Testis (tissue), 3 donors: ENCODE measurements around the gene ELOVL2. TPM values are rescaled to one million over a fixed set of nuclear protein-coding genes. Genes with fewer than 3 reads are reported as not detected.
A peak's percentile ranks its signal among the peaks of the same experiment; 100 is the strongest.

Source experiments
- DNase-seq: peaks from one replicate; pipeline ENCODE4 v3.0.0-alpha.2; 2019
- H3K27ac ChIP-seq, 2 donors: fragments of 200-600 bp; sonication (generic); one replicate each; pipeline ENCODE4 v1.5.1; 2019
- H3K27me3 ChIP-seq: fragments of 200-600 bp; sonication (generic); one replicate; pipeline ENCODE4 v1.5.1; 2019
- H3K36me3 ChIP-seq: fragments of 200-600 bp; sonication (generic); one replicate; pipeline ENCODE4 v1.5.1; 2017; ENCODE audit warnings: low read depth; ENCODE audit errors: missing control alignments
- H3K4me1 ChIP-seq: fragments of 200-600 bp; sonication (generic); one replicate; pipeline ENCODE4 v1.5.1; 2019
- H3K4me3 ChIP-seq, 2 donors: fragments of 200-600 bp; sonication (generic); one replicate each; pipeline ENCODE4 v1.5.1; 2017 to 2019
- H3K9me3 ChIP-seq: fragments of 200-600 bp; sonication (generic); one replicate; pipeline ENCODE4 v1.5.1; 2017
- POLR2A ChIP-seq: fragments of 450-650 bp; IDR thresholded peaks from one replicate; pipeline ENCODE4 v1.6.1; 2017; ENCODE audit warnings: antibody characterized with exemption, mild to moderate bottlenecking, moderate library complexity
- WGBS, 2 donors: methylation state at CpG; one replicate each; pipeline ENCODE4 v1.1.5; 2018; 5-methylcytosine and 5-hydroxymethylcytosine counted together
- intact Hi-C: fragments of 100-400 bp; cut with DNase I; formaldehyde crosslinking; loops from one replicate; pipeline ENCODE4 v1.15.1; 2023; ENCODE audit warnings: low total_unique reads
- polyA plus RNA-seq: library from polyadenylated mRNA; stranded (reverse); fragments of 350-450 nt; fragmentation: Illumina TruSeq; extraction: RNeasy Lipid Tissue Mini Kit (QIAGEN cat#74804); gene quantifications from one replicate; pipeline ENCODE4 v1.2.3, GENCODE V29; 2014; ENCODE audit warnings: low read depth, low replicate concordance; ENCODE audit not compliant: insufficient read depth
- total RNA-seq, 2 donors: library from RNA; depleted of rRNA; stranded (reverse); fragments of >200 nt; gene quantifications; one replicate each; pipeline ENCODE4 v1.2.3, GENCODE V29; 2016
- TF ChIP-seq, protein P1 (sequence below), 3 experiments: fragments of 450-650 bp in 2 of 3; fragments of 200-600 bp in 1 of 3; sonication (generic) in 1 of 3; IDR thresholded peaks; one replicate each; pipeline ENCODE4 v1.5.1; 2016 to 2019; ENCODE audit warnings: antibody characterized with exemption in 3 of 3, mild to moderate bottlenecking in 2 of 3, moderate library complexity in 1 of 3

The ELOVL2 gene
- total and polyA plus RNA-seq, 3 donors from 2014 or later = 25.0 to 30.7 (median 26.7) TPM

DNA sequence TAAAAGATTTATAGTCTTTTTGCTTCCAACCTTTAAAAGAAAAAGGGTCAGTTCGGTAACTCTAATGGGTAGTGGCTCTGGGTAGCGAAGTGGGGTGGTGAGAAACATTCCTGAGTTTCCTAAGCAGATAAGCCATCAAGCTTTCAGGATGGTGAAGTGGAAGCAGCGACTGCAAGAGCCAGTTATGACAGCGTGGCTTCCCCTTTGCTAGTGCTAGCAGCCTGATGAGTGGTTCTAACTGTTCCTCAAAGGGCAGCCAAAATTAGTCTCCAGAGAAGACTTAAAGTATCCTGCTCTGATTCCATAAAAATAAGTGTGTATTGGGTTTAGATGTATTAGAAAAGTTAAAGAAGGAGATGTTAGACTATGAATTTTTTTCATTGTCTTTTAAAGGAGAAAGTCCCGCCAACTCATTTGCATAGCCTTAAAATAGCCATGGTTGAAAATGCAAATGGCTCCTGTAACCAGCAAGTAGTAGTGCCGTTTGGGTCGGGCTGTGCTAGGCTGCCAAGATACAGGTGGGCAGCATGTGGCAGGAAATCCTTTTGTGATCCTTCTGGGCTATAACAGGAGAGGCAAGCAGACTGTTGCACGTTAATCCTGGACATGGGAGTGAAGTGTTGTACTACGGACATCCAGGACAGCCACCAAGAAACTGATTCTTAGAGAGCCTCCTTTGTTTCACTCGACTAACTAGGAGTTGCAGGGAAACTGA, 18.0 kb downstream of the ELOVL2 start:
- peak; percentile 33 for DNase-seq
- peaks cover 11% of the 10 kb centered on the region for H3K4me1 ChIP-seq
- WGBS, 2 donors = 34% methylated on average over 10 of the region's 10 CpGs
- H3K27me3 ChIP-seq = no peaks in the 10 kb centered on the region
- intact Hi-C loops = no loop called here
- no peaks in the 10 kb centered on the region for H3K9me3 ChIP-seq
- TF ChIP-seq POLR2A = no peak
- TF ChIP-seq, protein P1, sequence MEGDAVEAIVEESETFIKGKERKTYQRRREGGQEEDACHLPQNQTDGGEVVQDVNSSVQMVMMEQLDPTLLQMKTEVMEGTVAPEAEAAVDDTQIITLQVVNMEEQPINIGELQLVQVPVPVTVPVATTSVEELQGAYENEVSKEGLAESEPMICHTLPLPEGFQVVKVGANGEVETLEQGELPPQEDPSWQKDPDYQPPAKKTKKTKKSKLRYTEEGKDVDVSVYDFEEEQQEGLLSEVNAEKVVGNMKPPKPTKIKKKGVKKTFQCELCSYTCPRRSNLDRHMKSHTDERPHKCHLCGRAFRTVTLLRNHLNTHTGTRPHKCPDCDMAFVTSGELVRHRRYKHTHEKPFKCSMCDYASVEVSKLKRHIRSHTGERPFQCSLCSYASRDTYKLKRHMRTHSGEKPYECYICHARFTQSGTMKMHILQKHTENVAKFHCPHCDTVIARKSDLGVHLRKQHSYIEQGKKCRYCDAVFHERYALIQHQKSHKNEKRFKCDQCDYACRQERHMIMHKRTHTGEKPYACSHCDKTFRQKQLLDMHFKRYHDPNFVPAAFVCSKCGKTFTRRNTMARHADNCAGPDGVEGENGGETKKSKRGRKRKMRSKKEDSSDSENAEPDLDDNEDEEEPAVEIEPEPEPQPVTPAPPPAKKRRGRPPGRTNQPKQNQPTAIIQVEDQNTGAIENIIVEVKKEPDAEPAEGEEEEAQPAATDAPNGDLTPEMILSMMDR (IDR thresholded peaks at IDR 0.05) = no peak
- H3K4me3 ChIP-seq = no peak overlapping the region
- no peaks in the 10 kb centered on the region for H3K36me3 ChIP-seq
- peak overlapping the region in 1 of 2 donors; percentile 39 for H3K27ac ChIP-seq

DNA sequence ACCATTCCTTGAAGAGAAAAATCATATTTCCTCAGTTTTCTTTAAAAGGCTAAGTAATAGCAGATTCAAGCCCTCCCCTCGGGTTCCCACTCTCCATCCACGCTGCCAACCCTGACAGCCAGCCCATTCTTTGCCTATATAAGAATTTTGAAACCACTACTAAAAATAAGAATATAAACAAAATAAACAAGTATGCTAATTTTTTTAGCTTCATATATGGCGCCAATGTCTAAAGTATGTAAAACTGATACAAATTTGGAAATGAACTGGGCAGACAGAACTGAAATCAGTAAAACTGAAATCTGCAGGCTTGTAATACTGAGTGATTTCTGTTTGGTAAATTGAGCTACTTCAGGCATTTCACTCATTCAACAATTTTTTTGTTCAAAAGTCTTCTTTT, 19.0 kb downstream of the ELOVL2 start:
- no peak overlapping the region for H3K4me3 ChIP-seq
- no peaks in the 10 kb centered on the region for H3K9me3 ChIP-seq
- DNase-seq = no peak
- intact Hi-C loops = no loop called here
- H3K27me3 ChIP-seq = no peaks in the 10 kb centered on the region
- peaks cover 18% of the 10 kb centered on the region for H3K4me1 ChIP-seq
- H3K27ac ChIP-seq = peak overlapping the region in 1 of 2 donors; percentile 39
- H3K36me3 ChIP-seq = no peaks in the 10 kb centered on the region
- 71 to 78% methylated on average over 3 of the region's 3 CpGs for WGBS, 2 donors
- TF ChIP-seq, protein P1 (IDR thresholded peaks at IDR 0.05) = no peak
- no peak for TF ChIP-seq POLR2A

DNA sequence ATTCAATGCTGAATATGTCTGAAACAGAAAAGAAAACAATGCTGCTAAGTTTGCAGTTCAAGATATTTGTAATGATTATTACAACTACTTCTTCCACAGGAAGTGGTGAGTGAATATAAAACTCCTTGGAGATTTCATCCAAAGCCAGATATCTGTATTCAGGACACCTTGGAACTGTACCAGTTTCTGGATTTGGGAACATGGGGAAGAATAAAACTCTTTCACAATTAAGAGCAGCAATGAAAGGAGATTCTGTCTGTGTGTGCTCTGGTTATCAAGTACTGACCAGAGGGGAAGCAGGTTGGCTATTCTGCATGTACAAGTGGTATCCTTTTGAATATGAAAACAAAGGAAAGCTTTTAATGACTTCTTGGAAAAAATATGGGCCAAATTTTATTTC, 21.1 kb downstream of the ELOVL2 start:
- DNase-seq = no peak
- Histone ChIP-seq H3K4me3 (no peak overlapping the region), H3K4me1 (peaks cover 18% of the 10 kb centered on the region), H3K9me3 (no peaks in the 10 kb centered on the region), H3K27me3 (no peaks in the 10 kb centered on the region), H3K36me3 (no peaks in the 10 kb centered on the region), H3K27ac (peak overlapping the region in 1 of 2 donors; percentile 73)
- intact Hi-C loops = no loop called here
- TF ChIP-seq, protein P1 (IDR thresholded peaks at IDR 0.05) = no peak
- TF ChIP-seq POLR2A = no peak

DNA sequence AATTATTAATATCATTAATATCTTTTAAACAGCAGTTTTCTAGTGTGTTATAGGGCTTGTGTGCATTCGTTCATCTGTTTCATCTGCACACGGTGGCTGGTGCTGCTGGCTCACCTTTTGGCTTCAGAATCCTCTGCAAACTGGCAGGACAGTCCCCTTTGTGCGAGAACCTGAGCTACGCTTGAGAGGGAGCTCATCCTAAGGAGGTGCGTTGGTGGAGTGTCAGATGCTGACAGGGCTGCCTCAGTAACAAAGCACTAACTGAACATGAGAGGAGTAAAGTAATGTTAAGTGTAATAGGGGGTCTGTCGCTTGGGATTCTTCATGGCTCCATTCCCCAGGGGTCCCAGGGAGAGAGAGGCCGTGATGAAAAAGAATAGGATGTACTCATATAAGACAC, 22.4 kb downstream of the ELOVL2 start:
- no peak for TF ChIP-seq POLR2A
- TF ChIP-seq, protein P1 (IDR thresholded peaks at IDR 0.05) = no peak
- no peaks in the 10 kb centered on the region for H3K36me3 ChIP-seq
- H3K4me1 ChIP-seq = peaks cover 25% of the 10 kb centered on the region
- peak overlapping the region; percentile 18 to 73 for H3K27ac ChIP-seq
- intact Hi-C loops = no loop called here
- WGBS, 2 donors = 48 to 55% methylated on average over 7 of the region's 7 CpGs
- H3K27me3 ChIP-seq = no peaks in the 10 kb centered on the region
- H3K4me3 ChIP-seq = no peak overlapping the region
- no peak for DNase-seq
- no peaks in the 10 kb centered on the region for H3K9me3 ChIP-seq

DNA sequence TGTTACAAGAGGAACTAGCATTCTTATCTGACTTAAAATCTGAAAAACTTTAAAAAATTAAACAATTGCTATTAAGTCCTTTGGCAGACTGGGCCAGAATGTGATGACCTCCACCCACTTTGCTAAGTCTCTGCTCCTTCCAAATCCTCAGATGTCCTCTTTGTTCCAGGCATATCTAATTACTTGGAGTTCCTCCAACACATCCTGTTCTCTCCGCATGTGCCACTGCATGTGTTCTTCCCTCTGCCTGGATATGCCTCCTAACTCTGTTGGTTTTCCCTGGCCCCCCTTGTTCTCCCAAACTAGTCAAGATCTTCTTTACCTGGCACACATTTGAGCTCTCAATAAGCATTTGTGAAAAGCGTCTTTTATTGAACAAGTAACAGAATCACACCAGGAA, 23.1 kb downstream of the ELOVL2 start:
- intact Hi-C loops = no loop called here
- Histone ChIP-seq H3K27ac (peak overlapping the region in 1 of 2 donors; percentile 73), H3K4me1 (peaks cover 29% of the 10 kb centered on the region), H3K4me3 (no peak overlapping the region), H3K27me3 (no peaks in the 10 kb centered on the region), H3K9me3 (no peaks in the 10 kb centered on the region), H3K36me3 (no peaks in the 10 kb centered on the region)
- TF ChIP-seq, protein P1 (IDR thresholded peaks at IDR 0.05) = no peak
- TF ChIP-seq POLR2A = no peak
- 27 to 36% methylated on average over 2 of the region's 2 CpGs for WGBS, 2 donors
- no peak for DNase-seq
